ENCODE results near the gene IL12A.

Gene IL12A

GRCh38 chr3:160008961-160009360, 20.3 kb downstream of the IL12A start:
- Histone ChIP-seq H3K27ac (ENCODE audit: low read depth, low read length) (no peak overlapping the region), H3K4me1 (ENCODE audit: insufficient read depth, low read length) (no peaks in the 10 kb centered on the region), H3K27me3 (ENCODE audit: insufficient read depth, low read length) (no peaks in the 10 kb centered on the region), H3K9me3 (ENCODE audit: insufficient read depth, low read depth, low read length) (no peaks in the 10 kb centered on the region), H3K36me3 (ENCODE audit: insufficient read depth, low read length) (no peaks in the 10 kb centered on the region), H3K9ac (ENCODE audit: low read depth, low read length) (no peak overlapping the region), H3K4me3 (ENCODE audit: low read length) (no peak overlapping the region)
- WGBS, result 76% methylated on average over 4 of the region's 4 CpGs

- H3K4me3 ChIP-seq (ENCODE audit: low read length), result no peak overlapping the region
- H3K27me3 ChIP-seq (ENCODE audit: insufficient read depth, low read length), result no peaks in the 10 kb centered on the region
- no peaks in the 10 kb centered on the region for H3K36me3 ChIP-seq (ENCODE audit: insufficient read depth, low read length)
- no peak overlapping the region for H3K9ac ChIP-seq (ENCODE audit: low read depth, low read length)
- no peaks in the 10 kb centered on the region for H3K4me1 ChIP-seq (ENCODE audit: insufficient read depth, low read length)
- no peak overlapping the region for H3K27ac ChIP-seq (ENCODE audit: low read depth, low read length)
- no peaks in the 10 kb centered on the region for H3K9me3 ChIP-seq (ENCODE audit: insufficient read depth, low read depth, low read length)
These were observed 20.9 kb downstream of the IL12A start for GRCh38 chr3:160009525-160009924.

- Histone ChIP-seq H3K27ac (ENCODE audit: low read depth, low read length) (no peak overlapping the region), H3K4me3 (ENCODE audit: low read length) (no peak overlapping the region), H3K27me3 (ENCODE audit: insufficient read depth, low read length) (no peaks in the 10 kb centered on the region), H3K9ac (ENCODE audit: low read depth, low read length) (no peak overlapping the region), H3K36me3 (ENCODE audit: insufficient read depth, low read length) (no peaks in the 10 kb centered on the region), H3K4me1 (ENCODE audit: insufficient read depth, low read length) (no peaks in the 10 kb centered on the region), H3K9me3 (ENCODE audit: insufficient read depth, low read depth, low read length) (no peaks in the 10 kb centered on the region)
- 96% methylated on average over 2 of the region's 4 CpGs for WGBS
These were observed 21.9 kb downstream of the IL12A start for GRCh38 chr3:160010578-160010977.

- 88% methylated on average over 1 of the region's 2 CpGs for WGBS
- H3K36me3 ChIP-seq (ENCODE audit: insufficient read depth, low read length), result no peaks in the 10 kb centered on the region
- no peak overlapping the region for H3K9ac ChIP-seq (ENCODE audit: low read depth, low read length)
- no peaks in the 10 kb centered on the region for H3K4me1 ChIP-seq (ENCODE audit: insufficient read depth, low read length)
- H3K4me3 ChIP-seq (ENCODE audit: low read length), result no peak overlapping the region
- no peaks in the 10 kb centered on the region for H3K9me3 ChIP-seq (ENCODE audit: insufficient read depth, low read depth, low read length)
- no peaks in the 10 kb centered on the region for H3K27me3 ChIP-seq (ENCODE audit: insufficient read depth, low read length)
- H3K27ac ChIP-seq (ENCODE audit: low read depth, low read length), result no peak overlapping the region
These were observed 23.5 kb downstream of the IL12A start for GRCh38 chr3:160012108-160012507.

GRCh38 chr3:160016972-160017371, 28.3 kb downstream of the IL12A start:
- no peak overlapping the region for H3K9ac ChIP-seq (ENCODE audit: low read depth, low read length)
- H3K27ac ChIP-seq (ENCODE audit: low read depth, low read length), result no peak overlapping the region
- no peaks in the 10 kb centered on the region for H3K27me3 ChIP-seq (ENCODE audit: insufficient read depth, low read length)
- no peak overlapping the region for H3K4me3 ChIP-seq (ENCODE audit: low read length)
- no peaks in the 10 kb centered on the region for H3K9me3 ChIP-seq (ENCODE audit: insufficient read depth, low read depth, low read length)
- 95% methylated on average over 1 of the region's 1 CpG for WGBS
- no peaks in the 10 kb centered on the region for H3K36me3 ChIP-seq (ENCODE audit: insufficient read depth, low read length)
- H3K4me1 ChIP-seq (ENCODE audit: insufficient read depth, low read length), result no peaks in the 10 kb centered on the region

- WGBS, result 79% methylated on average over 5 of the region's 5 CpGs
- H3K36me3 ChIP-seq (ENCODE audit: insufficient read depth, low read length), result no peaks in the 10 kb centered on the region
- no peak overlapping the region for H3K4me3 ChIP-seq (ENCODE audit: low read length)
- no peaks in the 10 kb centered on the region for H3K4me1 ChIP-seq (ENCODE audit: insufficient read depth, low read length)
- no peak overlapping the region for H3K9ac ChIP-seq (ENCODE audit: low read depth, low read length)
- no peaks in the 10 kb centered on the region for H3K9me3 ChIP-seq (ENCODE audit: insufficient read depth, low read depth, low read length)
- no peak overlapping the region for H3K27ac ChIP-seq (ENCODE audit: low read depth, low read length)
- no peaks in the 10 kb centered on the region for H3K27me3 ChIP-seq (ENCODE audit: insufficient read depth, low read length)
These were observed 30.3 kb downstream of the IL12A start for GRCh38 chr3:160018959-160019358.

- WGBS, result 92% methylated on average over 4 of the region's 4 CpGs
- Histone ChIP-seq H3K4me1 (ENCODE audit: insufficient read depth, low read length) (no peaks in the 10 kb centered on the region), H3K27ac (ENCODE audit: low read depth, low read length) (no peak overlapping the region), H3K4me3 (ENCODE audit: low read length) (no peak overlapping the region), H3K27me3 (ENCODE audit: insufficient read depth, low read length) (no peaks in the 10 kb centered on the region), H3K36me3 (ENCODE audit: insufficient read depth, low read length) (no peaks in the 10 kb centered on the region), H3K9me3 (ENCODE audit: insufficient read depth, low read depth, low read length) (no peaks in the 10 kb centered on the region), H3K9ac (ENCODE audit: low read depth, low read length) (no peak overlapping the region)
These were observed 31.5 kb downstream of the IL12A start for GRCh38 chr3:160020057-160020711.

- Histone ChIP-seq H3K9ac (ENCODE audit: low read depth, low read length) (no peak overlapping the region), H3K27ac (ENCODE audit: low read depth, low read length) (no peak overlapping the region), H3K27me3 (ENCODE audit: insufficient read depth, low read length) (no peaks in the 10 kb centered on the region), H3K36me3 (ENCODE audit: insufficient read depth, low read length) (no peaks in the 10 kb centered on the region), H3K9me3 (ENCODE audit: insufficient read depth, low read depth, low read length) (no peaks in the 10 kb centered on the region), H3K4me3 (ENCODE audit: low read length) (no peak overlapping the region), H3K4me1 (ENCODE audit: insufficient read depth, low read length) (no peaks in the 10 kb centered on the region)
- 85% methylated on average over 9 of the region's 9 CpGs for WGBS
These were observed 33.4 kb downstream of the IL12A start for GRCh38 chr3:160022068-160022467.

GRCh38 chr3:160023476-160023875, 34.8 kb downstream of the IL12A start:
- Histone ChIP-seq H3K4me3 (ENCODE audit: low read length) (no peak overlapping the region), H3K27me3 (ENCODE audit: insufficient read depth, low read length) (no peaks in the 10 kb centered on the region), H3K9ac (ENCODE audit: low read depth, low read length) (no peak overlapping the region), H3K27ac (ENCODE audit: low read depth, low read length) (no peak overlapping the region), H3K4me1 (ENCODE audit: insufficient read depth, low read length) (no peaks in the 10 kb centered on the region), H3K36me3 (ENCODE audit: insufficient read depth, low read length) (no peaks in the 10 kb centered on the region), H3K9me3 (ENCODE audit: insufficient read depth, low read depth, low read length) (no peaks in the 10 kb centered on the region)
- WGBS, result 96% methylated on average over 1 of the region's 1 CpG

GRCh38 chr3:160027541-160028195, 39.0 kb downstream of the IL12A start:
- Histone ChIP-seq H3K9ac (ENCODE audit: low read depth, low read length) (no peak overlapping the region), H3K4me1 (ENCODE audit: insufficient read depth, low read length) (no peaks in the 10 kb centered on the region), H3K36me3 (ENCODE audit: insufficient read depth, low read length) (no peaks in the 10 kb centered on the region), H3K27me3 (ENCODE audit: insufficient read depth, low read length) (no peaks in the 10 kb centered on the region), H3K9me3 (ENCODE audit: insufficient read depth, low read depth, low read length) (no peaks in the 10 kb centered on the region), H3K4me3 (ENCODE audit: low read length) (no peak overlapping the region), H3K27ac (ENCODE audit: low read depth, low read length) (no peak overlapping the region)
- WGBS, result 90% methylated on average over 5 of the region's 6 CpGs

- Histone ChIP-seq H3K4me1 (ENCODE audit: insufficient read depth, low read length) (peaks cover 10% of the 10 kb centered on the region), H3K27me3 (ENCODE audit: insufficient read depth, low read length) (peaks cover 19% of the 10 kb centered on the region), H3K36me3 (ENCODE audit: insufficient read depth, low read length) (no peaks in the 10 kb centered on the region), H3K27ac (ENCODE audit: low read depth, low read length) (no peak overlapping the region), H3K4me3 (ENCODE audit: low read length) (no peak overlapping the region), H3K9me3 (ENCODE audit: insufficient read depth, low read depth, low read length) (no peaks in the 10 kb centered on the region), H3K9ac (ENCODE audit: low read depth, low read length) (no peak overlapping the region)
- 100% methylated on average over 1 of the region's 1 CpG for WGBS
These were observed 47.1 kb downstream of the IL12A start for GRCh38 chr3:160035757-160036156.

Data from HUES64 (cell line).